ENCODE results near the gene ARHGAP29.

GRCh38 chr1:94146273-94146672 lies 91.1 kb downstream of the ARHGAP29 start:
- TF ChIP-seq CBX5 (IDR thresholded peaks at IDR 0.05; ENCODE audit: low read depth, low read length) (no peak), CTCF (IDR thresholded peaks at IDR 0.05; ENCODE audit: control extremely low read depth in 1 of 3, insufficient read depth in 1 of 3, low read depth in 1 of 3, low read length in 3 of 3) (no peak), EP300 (IDR thresholded peaks at IDR 0.05; ENCODE audit: borderline replicate concordance in 1 of 2, low read depth in 2 of 2, low read length in 2 of 2) (no peak), POLR2AphosphoS5 (IDR thresholded peaks at IDR 0.05; ENCODE audit: low read depth, low read length) (no peak), ASH2L (IDR thresholded peaks at IDR 0.05; ENCODE audit: low read length) (no peak), CHD2 (IDR thresholded peaks at IDR 0.05; ENCODE audit: low read length) (no peak), SRF (IDR thresholded peaks at IDR 0.05; ENCODE audit: low read depth, low read length) (no peak)
